Bronchial epithelial cell (primary cell): ENCODE results near the gene PCYT2. TPM values are rescaled to one million over a fixed set of nuclear protein-coding genes. Genes with fewer than 3 reads are reported as not detected.

ENCODE experiments used
- DNase-seq: peaks from one replicate; pipeline ENCODE4 v3.0.0-alpha.2; 2010; ENCODE audit warnings: low read depth
- FAIRE-seq: peaks from 2 replicates; lab custom pipeline; 2011; peaks lifted over from hg19 to GRCh38; lab: Jason Lieb, UNC
- H3K27me3 ChIP-seq: 2 replicates; pipeline ENCODE4 v1.5.1; 2011; ENCODE audit warnings: low read length; ENCODE audit not compliant: control insufficient read depth, insufficient read depth
- H3K36me3 ChIP-seq: 2 replicates; pipeline ENCODE4 v1.5.1; 2011; ENCODE audit warnings: low read length; ENCODE audit not compliant: control insufficient read depth, insufficient read depth
- H3K4me3 ChIP-seq: 2 replicates; pipeline ENCODE4 v1.5.1; 2011; ENCODE audit warnings: mild to moderate bottlenecking, low read depth, low read length, control low read depth
- CTCF ChIP-seq: IDR thresholded peaks from 2 replicates; pipeline ENCODE4 v1.5.1; 2011; ENCODE audit warnings: mild to moderate bottlenecking, moderate library complexity, low read length, control low read depth, inconsistent platforms; ENCODE audit not compliant: insufficient read depth, severe bottlenecking
- total RNA-seq: library from RNA; depleted of rRNA; stranded (reverse); fragments of >200 nt; gene quantifications from 2 replicates; pipeline ENCODE4 v1.2.1, GENCODE V29; 2014

PCYT2 gene
- total RNA-seq, 1 donor from 2014 or later = 29.5 TPM

GRCh38 chr17:81928544-81929252, 17.5 kb upstream of the PCYT2 start:
- Histone ChIP-seq H3K27me3 (no peaks in the 10 kb centered on the region), H3K4me3 (peak overlapping the region; percentile 72), H3K36me3 (no peaks in the 10 kb centered on the region)
- no peak for TF ChIP-seq CTCF
- DNase-seq (no peak), FAIRE-seq (no peak)

- no peak for FAIRE-seq
- DNase-seq = peak; percentile 67
- H3K4me3 ChIP-seq = peak within 1 kb of the TSS; percentile 72
- H3K36me3 ChIP-seq = no peaks in the 10 kb centered on the region
- no peaks in the 10 kb centered on the region for H3K27me3 ChIP-seq
- TF ChIP-seq CTCF = no peak
Measured at GRCh38 chr17:81927653-81928543, 16.7 kb upstream of the PCYT2 start, which contains the start of gene MAFG. Gene MAFG (minus strand): TSS chr17:81927735. CDS start chr17:81923185, 4,550 bp downstream.

- H3K27me3 ChIP-seq = no peaks in the 10 kb centered on the region
- no peak for FAIRE-seq
Measured at GRCh38 chr17:81927152-81927652, 16.0 kb upstream of the PCYT2 start.

GRCh38 chr17:81926451-81927151, 15.4 kb upstream of the PCYT2 start:
- FAIRE-seq (no peak), DNase-seq (peak; percentile 40)
- Histone ChIP-seq H3K27me3 (no peaks in the 10 kb centered on the region), H3K36me3 (peaks cover 5% of the 10 kb centered on the region), H3K4me3 (peak overlapping the region; percentile 72)
- no peak for TF ChIP-seq CTCF

More at GRCh38 chr17:81927152-81927652, 16.0 kb upstream of the PCYT2 start:
- TF ChIP-seq CTCF = no peak
- H3K36me3 ChIP-seq = peaks cover 1% of the 10 kb centered on the region
- DNase-seq = no peak
- H3K4me3 ChIP-seq = peak overlapping the region; percentile 72

GRCh38 chr17:81925860-81926450, 14.8 kb upstream of the PCYT2 start:
- DNase-seq (no peak), FAIRE-seq (no peak)
- peaks cover 8% of the 10 kb centered on the region for H3K36me3 ChIP-seq
- H3K4me3 ChIP-seq = peak overlapping the region; percentile 72
- TF ChIP-seq CTCF = no peak
- H3K27me3 ChIP-seq = no peaks in the 10 kb centered on the region
